Ishikawa (cell line): ENCODE measurements around the gene ARVCF.

Source experiments
- CEBPB ChIP-seq: IDR thresholded peaks from 2 replicates; pipeline ENCODE4 v1.6.1; 2012
- CREB1 ChIP-seq: IDR thresholded peaks from 2 replicates; pipeline ENCODE4 v1.6.1; 2012; ENCODE audit warnings: low read depth
- EGR1 ChIP-seq: IDR thresholded peaks from 2 replicates; pipeline ENCODE4 v1.6.1; 2012
- EP300 ChIP-seq: IDR thresholded peaks from 2 replicates; pipeline ENCODE4 v1.6.1; 2012; ENCODE audit warnings: borderline replicate concordance
- FOXM1 ChIP-seq: IDR thresholded peaks from 2 replicates; pipeline ENCODE4 v1.6.1; 2012; ENCODE audit warnings: low read depth, borderline replicate concordance
- MAX ChIP-seq: IDR thresholded peaks from 2 replicates; pipeline ENCODE4 v1.6.1; 2012
- NFIC ChIP-seq: IDR thresholded peaks from 2 replicates; pipeline ENCODE4 v1.6.1; 2012
- RAD21 ChIP-seq: IDR thresholded peaks from 2 replicates; pipeline ENCODE4 v1.6.1; 2012; ENCODE audit warnings: low read depth
- REST ChIP-seq: IDR thresholded peaks from 2 replicates; pipeline ENCODE4 v1.6.1; 2012; ENCODE audit warnings: low read depth, mild to moderate bottlenecking
- TAF1 ChIP-seq: IDR thresholded peaks from 2 replicates; pipeline ENCODE4 v1.6.1; 2012; ENCODE audit warnings: low read depth, mild to moderate bottlenecking
- TCF12 ChIP-seq: IDR thresholded peaks from 2 replicates; pipeline ENCODE4 v1.6.1; 2012; ENCODE audit warnings: low read depth
- TEAD4 ChIP-seq: IDR thresholded peaks from 2 replicates; pipeline ENCODE4 v1.6.1; 2012
- YY1 ChIP-seq: IDR thresholded peaks from 2 replicates; pipeline ENCODE4 v1.6.1; 2012; ENCODE audit warnings: low read depth
- ZBTB7A ChIP-seq: IDR thresholded peaks from 2 replicates; pipeline ENCODE4 v1.6.1; 2012; ENCODE audit warnings: low read depth
- TF ChIP-seq, protein P1 (sequence below): IDR thresholded peaks from 2 replicates; pipeline ENCODE4 v1.6.1; 2012

ARVCF gene

GRCh38 chr22:20016734-20017621 is at the start of gene ARVCF:
Gene ARVCF, minus strand, starts transcription at chr22:20016823. Its CDS starts 26,029 bp downstream, at chr22:19990794.
- TF ChIP-seq CEBPB, result no peak
- TF ChIP-seq TEAD4, result no peak
- no peak for TF ChIP-seq NFIC
- TF ChIP-seq TAF1, result peak; percentile 44; the same call in 1 of the 2 replicates
- peak; percentile 13; the same call in 1 of the 2 replicates for TF ChIP-seq MAX
- peak; percentile 34; the same call in 1 of the 2 replicates for TF ChIP-seq EP300
- peak; percentile 57; the same call in 1 of the 2 replicates for TF ChIP-seq CREB1
- TF ChIP-seq RAD21, result no peak
- TF ChIP-seq EGR1, result no peak
- no peak for TF ChIP-seq FOXM1
- TF ChIP-seq REST, result no peak
- TF ChIP-seq TCF12, result peak; percentile 21; the same call in 1 of the 2 replicates
- no peak for TF ChIP-seq ZBTB7A
- TF ChIP-seq, protein P1, sequence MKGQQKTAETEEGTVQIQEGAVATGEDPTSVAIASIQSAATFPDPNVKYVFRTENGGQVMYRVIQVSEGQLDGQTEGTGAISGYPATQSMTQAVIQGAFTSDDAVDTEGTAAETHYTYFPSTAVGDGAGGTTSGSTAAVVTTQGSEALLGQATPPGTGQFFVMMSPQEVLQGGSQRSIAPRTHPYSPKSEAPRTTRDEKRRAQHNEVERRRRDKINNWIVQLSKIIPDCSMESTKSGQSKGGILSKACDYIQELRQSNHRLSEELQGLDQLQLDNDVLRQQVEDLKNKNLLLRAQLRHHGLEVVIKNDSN, result 0 out of 2 replicates have a peak, but pooled peaks have one; percentile 1

- no peak for TF ChIP-seq FOXM1
- no peak for TF ChIP-seq CREB1
- TF ChIP-seq NFIC, result no peak
- no peak for TF ChIP-seq TCF12
- no peak for TF ChIP-seq EGR1
- TF ChIP-seq RAD21, result no peak
- TF ChIP-seq EP300, result no peak
- no peak for TF ChIP-seq TAF1
- no peak for TF ChIP-seq YY1
- no peak for TF ChIP-seq TEAD4
- TF ChIP-seq, protein P1, result no peak
Observed at GRCh38 chr22:20065896-20066616, 49.4 kb upstream of the ARVCF start.

GRCh38 chr22:20064545-20065262 is 48.1 kb upstream of the ARVCF start:
- TF ChIP-seq TAF1, result no peak
- no peak for TF ChIP-seq FOXM1
- TF ChIP-seq ZBTB7A, result no peak
- no peak for TF ChIP-seq REST
- TF ChIP-seq EGR1, result no peak
- no peak for TF ChIP-seq YY1
- TF ChIP-seq RAD21, result no peak
- no peak for TF ChIP-seq CREB1
- no peak for TF ChIP-seq TEAD4
- TF ChIP-seq TCF12, result no peak
- TF ChIP-seq, protein P1, result no peak
- no peak for TF ChIP-seq CEBPB
- no peak for TF ChIP-seq EP300
- TF ChIP-seq NFIC, result no peak
- TF ChIP-seq MAX, result no peak

DNA sequence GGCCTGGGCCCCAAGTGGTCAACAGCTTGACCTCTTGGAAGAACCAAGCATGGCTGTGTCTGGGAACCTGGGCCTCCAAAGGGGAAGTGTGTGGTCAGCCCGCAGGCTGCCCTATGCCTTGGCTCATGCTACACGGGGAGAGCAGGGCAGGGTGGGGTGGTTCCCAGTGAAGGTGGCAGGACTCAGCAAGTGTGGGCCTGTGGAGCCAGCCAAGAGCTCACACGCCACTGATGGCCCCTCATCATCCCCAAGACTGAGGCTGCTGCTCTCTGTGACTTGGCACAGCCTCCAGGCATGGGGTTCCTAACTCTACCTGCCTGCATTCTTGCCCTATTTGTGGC is 47.5 kb upstream of the ARVCF start:
- no peak for TF ChIP-seq REST
- TF ChIP-seq YY1, result no peak
- TF ChIP-seq, protein P1, result no peak
- no peak for TF ChIP-seq NFIC
- no peak for TF ChIP-seq MAX
- TF ChIP-seq RAD21, result no peak
- no peak for TF ChIP-seq TCF12
